GM18870 (cell line): ENCODE measurements around the gene CXCR6.
"Not testable (repeated sequence)": the region's sequence is repeated elsewhere in the genome, so short reads cannot be mapped to it uniquely, and the experiment has no call there.

ENCODE experiments used
- ATAC-seq: cut with Tn5 transposase; IDR thresholded peaks from one replicate; pipeline ENCODE4 v1.9.1; 2021; ENCODE audit warnings: moderate library complexity; ENCODE audit not compliant: unreplicated experiment

CXCR6 gene

DNA sequence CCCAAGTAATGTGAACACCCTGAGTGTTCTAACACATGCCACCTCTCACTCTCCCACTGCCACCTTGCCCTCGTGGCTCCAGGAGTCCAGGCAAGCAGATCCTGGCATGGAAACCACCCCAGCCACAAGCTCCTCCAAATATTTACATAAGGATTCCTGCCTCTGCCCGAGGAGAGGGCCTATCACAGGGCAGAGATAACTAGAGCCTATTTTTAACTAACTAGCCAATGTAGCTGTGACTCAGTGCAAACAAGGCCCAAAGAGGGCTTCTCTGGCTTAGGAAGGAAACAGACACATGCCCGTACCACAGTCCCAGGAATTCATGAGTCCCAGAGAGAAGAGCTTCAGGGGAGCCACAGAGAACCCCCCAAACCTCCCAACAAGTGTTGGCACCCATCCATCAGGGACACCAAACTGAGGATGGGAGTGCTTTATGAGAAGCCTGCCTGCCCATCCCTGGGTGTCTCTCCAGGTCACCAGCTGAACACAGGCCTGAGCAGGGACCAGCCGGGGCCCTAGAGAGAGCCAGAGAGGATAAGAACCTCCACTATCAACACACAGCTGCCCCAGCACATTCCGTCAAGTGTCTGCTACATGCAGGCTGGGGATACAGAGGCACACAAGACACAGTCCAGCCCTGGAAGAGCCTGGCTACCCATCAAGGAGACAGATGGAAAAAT, 43.2 kb downstream of the CXCR6 start:
- no peak for ATAC-seq

DNA sequence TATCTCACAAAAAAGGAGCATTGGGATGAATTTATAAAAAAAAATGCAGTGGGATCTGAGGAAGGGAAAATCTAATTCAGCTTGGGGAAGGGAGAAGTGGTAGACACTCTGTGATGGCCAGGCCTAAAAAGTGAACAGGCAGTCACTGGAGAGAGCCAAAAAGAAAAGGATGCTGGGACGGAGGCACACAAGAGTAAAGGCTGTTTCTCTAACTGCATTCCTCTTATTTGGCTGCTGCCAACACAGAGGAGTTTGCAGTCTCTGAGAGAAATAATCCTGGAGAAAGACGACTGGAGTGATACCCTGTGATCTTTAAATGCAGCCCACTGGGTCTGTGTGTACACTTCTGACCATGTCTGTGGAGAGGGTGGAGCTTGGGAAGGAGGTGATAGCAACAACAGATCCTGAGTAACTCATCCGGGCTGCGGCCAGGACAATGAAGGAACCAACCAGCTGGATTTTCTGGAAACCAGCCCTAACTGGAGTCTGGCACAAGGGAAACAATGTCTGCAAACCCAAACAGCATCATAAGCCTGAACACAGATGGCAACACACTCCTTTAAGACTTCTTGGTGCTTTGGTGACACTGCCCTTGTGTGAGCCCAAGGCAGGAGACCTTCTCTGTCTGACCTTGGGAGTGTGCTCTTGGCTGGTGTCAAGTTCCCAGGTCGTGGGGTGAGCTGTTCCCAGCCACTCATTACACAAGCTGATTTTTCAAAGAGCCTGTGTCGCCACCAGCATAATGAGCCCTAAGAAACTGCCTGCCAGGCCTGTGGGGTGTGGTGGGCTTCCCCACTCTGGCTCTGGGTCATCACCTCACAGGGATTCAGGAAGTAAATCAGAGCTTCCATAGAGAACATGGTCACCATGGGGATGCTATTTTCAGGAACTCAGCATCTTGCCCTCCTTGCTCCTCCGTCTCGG, 44.4 kb downstream of the CXCR6 start:
- no peak for ATAC-seq

DNA sequence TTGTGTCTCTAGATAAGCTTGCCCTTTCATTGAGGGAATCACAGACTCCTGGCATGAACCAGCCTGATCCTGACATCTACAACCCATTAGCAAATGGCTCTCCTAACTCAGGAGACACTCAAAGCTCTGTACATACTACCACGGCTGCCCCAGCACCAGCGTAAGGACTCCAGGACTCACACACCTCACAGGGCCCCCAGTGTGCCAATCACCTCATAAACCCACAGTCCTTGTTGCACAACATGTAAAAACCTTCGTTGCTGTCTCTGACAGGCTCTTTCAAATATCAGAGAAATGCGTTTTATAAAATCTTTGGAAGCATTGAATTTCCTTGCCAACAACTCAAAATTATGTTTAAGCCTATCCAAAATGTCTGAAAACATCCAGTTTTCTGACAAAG, 45.1 kb downstream of the CXCR6 start:
- ATAC-seq = no peak

DNA sequence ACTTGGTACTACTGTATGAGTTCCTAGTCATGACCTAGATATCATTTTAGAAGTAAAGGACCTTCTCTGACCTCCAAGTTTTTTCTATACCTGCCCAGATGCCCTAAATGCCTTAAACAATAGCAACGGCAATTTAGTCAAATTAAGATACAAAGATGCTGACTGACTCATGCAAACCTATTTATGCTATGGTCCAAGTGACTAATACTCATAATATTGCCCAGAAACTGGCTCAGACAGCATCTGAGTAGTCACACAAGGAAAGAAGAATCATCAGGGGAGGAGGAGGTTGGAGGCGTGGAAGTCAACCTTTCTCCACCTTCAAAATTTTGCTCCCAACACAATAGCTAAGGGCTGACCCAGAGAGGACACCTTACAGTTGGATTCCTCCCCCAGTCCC, 45.5 kb downstream of the CXCR6 start:
- ATAC-seq = no peak

DNA sequence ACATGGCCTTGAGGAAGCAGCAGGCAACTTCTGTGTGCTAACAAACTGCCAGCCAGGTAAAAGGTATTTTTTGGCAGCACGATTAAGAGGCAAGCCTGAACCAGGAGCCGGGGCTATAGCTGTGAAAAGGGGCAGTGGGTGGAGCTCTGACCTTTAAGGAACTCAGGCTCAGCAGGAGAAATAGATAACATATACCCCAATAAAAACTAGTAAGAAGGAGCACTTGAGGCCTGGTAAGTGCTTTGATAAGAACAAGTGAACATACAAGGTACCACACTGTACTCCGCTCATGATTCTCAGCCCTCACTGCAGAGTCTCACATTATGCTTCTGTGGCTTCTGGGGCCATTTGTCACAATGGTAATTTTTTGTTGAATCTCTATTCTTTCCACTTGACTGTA, 46.9 kb downstream of the CXCR6 start:
- no peak for ATAC-seq

DNA sequence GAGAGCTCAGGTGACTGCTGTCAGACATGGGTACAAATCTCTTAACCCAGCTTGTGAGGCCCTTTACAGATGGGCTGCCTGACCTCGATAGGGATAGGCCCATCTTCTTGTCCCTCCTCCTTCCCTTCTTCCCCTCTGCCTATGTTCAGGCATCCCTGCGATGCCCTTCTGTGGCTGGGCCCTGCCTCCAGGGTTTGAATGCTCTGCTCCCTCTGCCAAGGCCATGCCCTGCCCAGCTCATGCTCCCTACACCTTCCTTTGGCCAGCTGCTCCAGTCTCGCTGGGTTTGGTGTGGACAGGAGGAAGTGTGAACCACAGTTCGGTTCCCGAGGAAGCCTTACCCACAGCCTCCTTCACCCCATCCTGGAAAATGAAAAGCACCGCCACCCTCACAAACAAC, 48.1 kb downstream of the CXCR6 start:
- no peak for ATAC-seq

DNA sequence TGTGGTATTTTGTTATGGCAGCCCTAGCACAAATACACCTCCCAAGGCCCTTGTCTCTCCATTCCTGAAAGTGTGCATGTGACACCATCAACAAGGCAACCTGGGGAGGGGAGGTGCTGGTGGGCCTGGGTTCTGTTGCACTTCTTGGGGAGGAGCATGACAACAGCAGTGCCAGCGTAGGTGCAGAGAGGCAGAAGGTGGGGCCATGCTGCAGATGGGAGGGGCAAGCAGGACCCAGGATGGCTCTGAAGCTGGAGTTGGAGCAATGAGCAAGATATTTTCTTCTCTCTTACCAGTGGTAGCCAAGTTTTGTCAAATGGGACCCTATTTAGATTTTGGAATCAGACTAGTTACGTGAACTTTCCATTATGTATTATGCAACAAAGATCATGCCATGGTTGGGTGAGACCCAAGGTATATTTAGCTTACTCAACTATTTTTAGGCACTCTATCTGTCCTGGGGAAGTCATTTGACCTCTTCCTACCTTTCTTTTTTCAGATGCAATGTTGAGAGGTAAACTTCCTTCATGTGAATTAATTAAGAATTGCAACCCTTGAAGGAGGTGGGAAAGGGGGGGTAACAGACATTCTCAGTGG, 49.0 kb downstream of the CXCR6 start:
- no peak for ATAC-seq

DNA sequence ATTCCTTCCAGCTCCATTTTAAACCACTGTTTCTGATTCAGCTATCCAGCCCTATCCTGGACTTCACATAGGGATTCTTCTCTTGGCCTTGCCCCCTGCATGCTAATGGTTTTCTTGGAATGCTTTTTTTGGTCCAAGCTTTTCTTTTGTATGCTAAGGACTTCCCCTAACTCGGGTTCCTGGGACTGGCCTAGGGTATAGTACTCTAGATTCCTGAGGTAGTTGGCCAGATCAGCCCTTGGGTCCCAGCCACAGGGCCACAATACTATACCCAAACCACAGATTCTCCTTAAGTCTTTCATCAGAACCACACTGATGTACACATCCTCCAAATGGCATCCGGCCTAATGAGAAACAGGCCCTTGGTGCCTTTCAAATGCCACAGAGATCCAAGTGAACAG, 49.6 kb downstream of the CXCR6 start:
- no peak for ATAC-seq

DNA sequence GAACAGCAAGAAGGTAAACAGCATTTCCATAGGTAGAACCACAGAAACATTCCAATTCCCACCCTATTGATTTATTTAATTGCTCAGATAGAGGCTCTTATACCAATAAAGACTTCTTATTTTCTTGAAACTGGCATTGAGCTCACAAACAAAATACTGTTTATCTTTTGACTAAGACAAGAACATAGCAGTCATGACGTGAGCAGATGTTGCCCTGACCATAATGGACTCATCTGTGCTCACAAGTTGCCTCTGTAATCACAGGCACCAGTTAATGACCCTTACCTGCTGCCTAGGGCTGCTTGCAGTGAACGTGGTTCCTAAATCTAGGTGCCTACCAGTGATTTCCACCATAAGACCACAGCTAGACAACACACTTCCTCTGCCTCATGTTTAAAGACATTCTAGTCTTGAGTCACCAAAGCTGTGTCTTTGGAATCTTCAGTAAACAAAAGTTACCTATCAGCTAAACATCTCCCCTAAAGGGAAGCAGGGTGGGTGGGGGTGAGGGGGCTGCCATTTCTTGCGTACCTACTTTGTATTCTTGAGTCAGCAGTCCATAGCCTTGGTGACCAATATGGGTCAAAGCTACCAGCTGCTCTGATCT, 50.3 kb downstream of the CXCR6 start:
- ATAC-seq = no peak

DNA sequence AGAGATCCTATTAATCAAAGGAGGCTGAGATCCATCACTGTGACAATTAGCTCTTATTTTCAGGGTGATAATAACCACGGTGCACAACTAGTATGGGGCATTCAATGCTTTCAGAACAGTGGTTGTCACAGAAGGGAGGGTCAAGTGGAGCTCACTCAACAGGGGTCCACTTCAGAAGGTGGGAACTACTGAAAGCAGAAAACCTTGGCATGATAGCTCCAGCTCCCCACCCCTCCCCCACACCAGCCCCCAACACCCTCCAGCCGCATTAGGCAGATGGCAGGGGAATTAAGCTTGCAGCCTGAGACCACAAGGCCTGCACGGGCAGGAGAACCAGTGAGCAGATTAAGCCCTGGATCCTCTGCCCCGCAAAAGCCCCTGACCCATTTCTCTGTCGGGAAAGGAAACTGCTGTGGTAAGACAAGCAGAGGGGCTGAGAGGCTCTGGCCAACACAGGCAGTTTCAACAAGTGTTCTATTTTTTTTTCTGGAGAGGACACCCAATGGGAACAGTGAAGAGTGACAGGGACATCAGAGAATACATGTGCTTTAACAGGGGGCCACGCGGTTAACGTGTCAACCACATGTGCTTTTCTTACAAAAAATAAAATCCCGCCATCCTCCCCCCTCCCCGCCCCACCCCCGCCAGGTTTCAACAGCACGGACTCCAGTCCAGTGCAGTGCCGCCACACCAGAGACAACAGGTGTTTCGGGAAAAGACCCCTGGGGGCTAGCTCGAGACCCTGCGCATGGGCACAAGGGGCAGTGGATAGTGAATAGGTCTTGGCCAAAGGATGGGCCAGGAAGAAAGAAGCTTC, 51.4 kb downstream of the CXCR6 start:
- ATAC-seq = no peak

DNA sequence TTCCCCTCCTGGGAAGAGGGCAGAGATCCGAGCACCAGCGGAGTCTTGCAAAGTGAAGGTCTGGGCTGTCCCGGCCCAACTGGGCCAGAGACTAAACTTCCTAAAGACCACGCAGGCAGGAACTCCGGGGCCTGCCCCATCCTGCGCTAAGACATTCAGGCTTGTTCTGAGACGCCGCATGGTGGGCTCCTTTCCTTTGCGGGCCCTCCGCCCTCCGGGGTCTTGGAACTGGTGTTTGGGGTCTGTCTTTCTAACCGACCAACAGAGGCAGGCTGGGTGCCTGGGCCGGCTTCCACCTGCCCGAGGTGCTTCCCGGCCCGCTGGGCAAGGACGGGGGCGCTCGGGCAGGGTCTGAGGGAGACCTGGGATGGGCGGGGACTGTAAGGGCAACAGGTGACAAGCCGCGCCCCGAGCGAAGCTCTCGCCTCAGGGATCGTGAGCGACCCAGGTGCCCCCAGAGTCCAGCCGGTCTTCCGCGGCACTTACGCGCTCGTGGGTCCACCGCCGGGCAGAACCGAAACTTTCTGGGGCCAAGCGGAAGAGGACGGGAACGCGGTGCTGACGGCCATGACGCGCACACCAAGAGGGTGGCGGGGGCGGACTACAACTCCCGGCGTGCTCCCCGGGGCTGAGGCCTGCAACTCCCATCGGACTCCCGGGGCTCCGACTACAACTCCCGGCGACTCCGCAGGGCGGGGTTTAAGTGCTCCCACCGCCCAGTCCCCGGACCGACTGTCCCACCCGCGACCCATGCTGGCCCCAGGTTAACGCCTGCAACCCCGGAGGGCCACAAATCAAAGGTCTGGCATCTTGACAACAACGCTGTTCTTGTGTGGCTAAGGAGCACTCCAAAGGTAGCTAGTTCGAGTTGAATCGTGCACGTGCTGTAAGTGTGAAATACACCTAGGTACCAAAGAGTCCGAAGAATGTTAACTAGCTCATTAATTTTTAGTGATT, 52.2 kb downstream of the CXCR6 start, which contains the start of gene FYCO1:
Gene FYCO1, minus strand, starts transcription at position 589 of the 957 bp plus-strand sequence. CDS start 10,914 bp downstream, outside the sequence.
- ATAC-seq = peak; percentile 49

DNA sequence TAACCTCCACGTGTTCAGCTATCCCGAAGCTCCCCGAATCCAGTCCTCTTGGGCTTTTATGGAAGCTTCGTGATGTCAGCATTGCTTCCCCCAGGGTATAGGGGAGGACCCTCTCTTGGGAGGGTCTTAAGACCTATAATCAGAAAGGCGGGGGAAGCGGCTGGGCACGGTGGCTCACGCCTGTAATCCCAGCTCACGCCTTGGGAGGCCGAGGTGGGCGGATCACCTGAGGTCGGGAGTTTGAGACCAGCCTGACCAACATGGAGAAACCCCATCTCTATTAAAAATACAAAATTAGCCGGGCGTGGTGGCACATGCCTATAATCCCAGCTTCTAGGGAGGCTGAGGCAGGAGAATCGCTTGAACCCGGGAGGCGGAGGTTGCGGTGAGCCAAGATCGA, 54.2 kb downstream of the CXCR6 start:
- ATAC-seq = not testable (repeated sequence)

DNA sequence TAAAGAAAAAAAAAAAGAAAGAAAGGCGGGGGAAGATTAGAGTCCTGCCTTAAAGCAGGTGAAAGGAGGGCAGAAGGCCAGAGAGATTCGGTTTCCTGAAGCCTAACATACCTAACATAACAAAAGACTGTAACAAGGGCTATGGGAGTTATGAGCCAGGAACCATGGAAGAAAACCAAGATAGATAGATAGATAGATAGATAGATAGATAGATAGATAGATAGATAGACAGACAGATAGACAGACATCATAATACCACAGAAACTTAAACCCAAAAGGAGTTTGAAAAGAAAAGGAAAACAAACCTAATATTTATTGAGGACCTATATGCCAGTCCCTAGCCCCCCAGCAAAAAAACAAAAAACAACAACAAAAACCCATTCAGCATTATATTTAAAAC, 54.7 kb downstream of the CXCR6 start:
- ATAC-seq = no peak
